ENCODE results near the gene IFITM1. TPM values are rescaled to one million over a fixed set of nuclear protein-coding genes. Genes with fewer than 3 reads are reported as not detected.

IFITM1 gene
- total RNA-seq, 1 donor from 2014 or later: 128 TPM

DNA sequence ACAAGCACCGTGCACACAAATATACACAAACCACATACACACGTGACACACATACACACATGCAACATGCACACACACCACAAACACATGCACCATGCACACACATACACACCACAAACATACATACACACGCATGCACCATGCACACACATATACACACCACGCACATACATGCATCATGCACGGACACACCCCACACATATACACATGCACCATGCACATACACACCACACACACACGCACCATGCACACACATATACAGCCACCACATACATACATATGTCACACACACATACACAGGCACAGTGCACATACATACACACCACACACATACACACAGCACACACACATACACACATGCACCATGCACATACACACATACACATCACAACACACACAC is 42.8 kb downstream of the IFITM1 start:
- Histone ChIP-seq H3K9me3 (no peaks in the 10 kb centered on the region), H3K4me3 (no peak overlapping the region), H3K4me1 (peaks cover 32% of the 10 kb centered on the region), H3K36me3 (no peaks in the 10 kb centered on the region), H3K27me3 (ENCODE audit: low read depth) (no peaks in the 10 kb centered on the region), H3K27ac (no peak overlapping the region)
- DNase-seq: no peak
- TF ChIP-seq, protein P1, sequence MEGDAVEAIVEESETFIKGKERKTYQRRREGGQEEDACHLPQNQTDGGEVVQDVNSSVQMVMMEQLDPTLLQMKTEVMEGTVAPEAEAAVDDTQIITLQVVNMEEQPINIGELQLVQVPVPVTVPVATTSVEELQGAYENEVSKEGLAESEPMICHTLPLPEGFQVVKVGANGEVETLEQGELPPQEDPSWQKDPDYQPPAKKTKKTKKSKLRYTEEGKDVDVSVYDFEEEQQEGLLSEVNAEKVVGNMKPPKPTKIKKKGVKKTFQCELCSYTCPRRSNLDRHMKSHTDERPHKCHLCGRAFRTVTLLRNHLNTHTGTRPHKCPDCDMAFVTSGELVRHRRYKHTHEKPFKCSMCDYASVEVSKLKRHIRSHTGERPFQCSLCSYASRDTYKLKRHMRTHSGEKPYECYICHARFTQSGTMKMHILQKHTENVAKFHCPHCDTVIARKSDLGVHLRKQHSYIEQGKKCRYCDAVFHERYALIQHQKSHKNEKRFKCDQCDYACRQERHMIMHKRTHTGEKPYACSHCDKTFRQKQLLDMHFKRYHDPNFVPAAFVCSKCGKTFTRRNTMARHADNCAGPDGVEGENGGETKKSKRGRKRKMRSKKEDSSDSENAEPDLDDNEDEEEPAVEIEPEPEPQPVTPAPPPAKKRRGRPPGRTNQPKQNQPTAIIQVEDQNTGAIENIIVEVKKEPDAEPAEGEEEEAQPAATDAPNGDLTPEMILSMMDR (IDR thresholded peaks at IDR 0.05): no peak
- intact Hi-C loops (cut with DNase I): loop anchor here (10.0 kb wide), 1 partner anchor 52 kb away; the partner anchor contains the start of gene IFITM2
- no peak for ATAC-seq

DNA sequence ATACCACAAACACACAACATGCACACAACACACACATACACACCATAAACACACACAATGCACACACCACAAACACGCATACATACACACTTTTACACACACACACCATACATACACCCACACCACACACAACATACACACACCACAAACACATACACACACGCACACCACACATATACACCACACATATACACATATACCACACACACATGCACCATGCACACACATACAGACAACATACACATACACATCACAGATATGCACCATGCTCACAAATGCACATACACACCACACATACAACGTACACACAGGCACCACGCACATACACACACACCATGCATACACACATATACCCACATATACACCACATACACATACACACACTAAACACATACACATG is 43.7 kb downstream of the IFITM1 start:
- intact Hi-C loops (cut with DNase I): loop anchor here (10.0 kb wide), 1 partner anchor 53 kb away; the partner anchor contains the start of gene IFITM2
- H3K9me3 ChIP-seq: no peaks in the 10 kb centered on the region
- no peaks in the 10 kb centered on the region for H3K27me3 ChIP-seq (ENCODE audit: low read depth)

GRCh38 chr11:358129-358800 is 44.4 kb downstream of the IFITM1 start:
- ATAC-seq (no peak), DNase-seq (no peak)
- Histone ChIP-seq H3K9me3 (no peaks in the 10 kb centered on the region), H3K4me3 (no peak overlapping the region), H3K27me3 (ENCODE audit: low read depth) (no peaks in the 10 kb centered on the region), H3K36me3 (no peaks in the 10 kb centered on the region), H3K27ac (no peak overlapping the region), H3K4me1 (peaks cover 25% of the 10 kb centered on the region)
- TF ChIP-seq, protein P1 (IDR thresholded peaks at IDR 0.05): no peak
- intact Hi-C loops (cut with DNase I): loop anchor here (10.0 kb wide), 1 partner anchor 53 kb away; the partner anchor contains the start of gene IFITM2

More for the DNA sequence above, 43.7 kb downstream of the IFITM1 start:
- no peaks in the 10 kb centered on the region for H3K36me3 ChIP-seq
- ATAC-seq: no peak
- H3K4me3 ChIP-seq: no peak overlapping the region
- peaks cover 32% of the 10 kb centered on the region for H3K4me1 ChIP-seq
- DNase-seq: no peak
- TF ChIP-seq, protein P1 (IDR thresholded peaks at IDR 0.05): no peak
- no peak overlapping the region for H3K27ac ChIP-seq

DNA sequence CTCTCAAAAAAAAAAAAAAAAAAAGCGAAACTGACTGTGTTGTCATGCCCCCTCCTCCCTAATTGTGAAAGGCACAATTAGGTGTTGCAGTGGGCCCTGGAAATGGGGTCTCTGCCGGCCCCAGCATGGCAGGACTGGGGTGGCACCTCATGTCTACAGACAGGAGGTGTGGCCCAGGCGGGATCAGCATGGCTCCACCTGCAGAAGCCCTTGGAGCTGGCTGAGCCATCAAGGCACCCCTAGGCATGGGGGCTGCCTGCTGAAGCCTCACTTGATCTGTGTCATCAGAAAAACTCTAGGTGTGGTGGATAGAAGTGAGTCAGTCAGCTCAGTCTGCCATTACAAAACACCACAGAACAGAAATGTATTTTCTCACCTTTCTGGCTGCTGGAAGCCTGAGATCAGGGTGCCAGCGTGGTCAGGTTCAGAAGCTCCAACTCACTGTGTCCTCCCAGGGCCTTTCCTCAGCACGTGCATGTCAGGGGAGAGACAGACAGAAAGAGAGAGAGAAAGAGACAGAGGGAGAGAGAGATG is 45.4 kb downstream of the IFITM1 start:
- ATAC-seq: no peak
- Histone ChIP-seq H3K4me3 (no peak overlapping the region), H3K27me3 (ENCODE audit: low read depth) (no peaks in the 10 kb centered on the region), H3K27ac (no peak overlapping the region), H3K9me3 (no peaks in the 10 kb centered on the region), H3K36me3 (no peaks in the 10 kb centered on the region), H3K4me1 (peaks cover 16% of the 10 kb centered on the region)
- intact Hi-C loops (cut with DNase I): loop anchor here (10.0 kb wide), 1 partner anchor 54 kb away; the partner anchor contains the start of gene IFITM2
- TF ChIP-seq, protein P1 (IDR thresholded peaks at IDR 0.05): no peak
- DNase-seq: no peak

DNA sequence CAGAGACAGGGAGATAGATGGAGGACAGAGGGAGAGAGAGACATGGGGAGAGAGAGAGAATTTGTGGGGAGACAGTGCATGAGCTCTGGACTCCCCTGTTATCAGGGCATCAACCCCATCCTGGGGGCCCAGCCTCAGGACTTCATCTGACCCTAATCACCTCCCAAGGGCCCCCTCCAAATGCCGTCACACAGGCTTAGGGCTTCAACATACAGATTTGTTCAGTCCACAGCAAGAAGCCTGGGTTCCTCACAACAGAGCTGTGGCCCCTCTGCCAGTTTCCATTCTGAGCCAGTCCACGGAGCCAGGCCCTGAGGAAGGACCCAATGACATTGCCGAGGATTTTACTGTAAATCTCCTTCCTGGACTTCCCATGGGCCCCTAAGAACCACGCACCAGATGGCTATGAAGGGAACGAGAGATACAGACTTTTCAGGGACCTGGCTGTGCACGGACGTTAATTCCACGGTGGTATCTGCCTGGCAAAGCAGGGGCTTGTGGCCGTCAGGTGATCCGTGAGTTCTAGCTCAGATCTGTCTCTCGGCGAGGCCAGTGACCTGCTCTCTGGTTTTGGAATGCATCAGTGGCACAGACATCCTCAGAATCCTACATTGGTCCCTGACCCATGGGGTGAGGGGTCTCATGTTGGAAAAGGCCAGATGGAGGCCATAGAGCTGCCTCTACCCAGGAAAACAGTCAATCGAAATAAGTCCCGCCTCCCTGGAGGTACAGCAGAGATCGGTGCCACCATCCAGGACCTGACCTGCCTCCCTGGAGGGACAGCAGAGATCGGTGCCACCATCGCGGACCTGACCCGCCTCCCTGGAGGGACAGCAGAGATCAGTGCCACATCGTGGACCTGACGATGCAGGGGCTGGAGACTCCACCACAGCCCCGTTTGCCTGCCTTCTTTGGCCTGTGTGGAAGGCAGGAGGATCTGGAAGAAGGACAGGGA is 46.8 kb downstream of the IFITM1 start:
- peaks cover 8% of the 10 kb centered on the region for H3K27me3 ChIP-seq (ENCODE audit: low read depth)
- intact Hi-C loops (cut with DNase I): no loop called here
- H3K36me3 ChIP-seq: no peaks in the 10 kb centered on the region
- no peak for ATAC-seq
- TF ChIP-seq, protein P1 (IDR thresholded peaks at IDR 0.05): no peak
- H3K4me1 ChIP-seq: peaks cover 2% of the 10 kb centered on the region
- no peak overlapping the region for H3K27ac ChIP-seq
- DNase-seq: no peak
- no peaks in the 10 kb centered on the region for H3K9me3 ChIP-seq
- H3K4me3 ChIP-seq: no peak overlapping the region
